Measurements from ENCODE around the gene ROBO1. TPM values are rescaled to one million over a fixed set of nuclear protein-coding genes. Genes with fewer than 3 reads are reported as not detected.

ROBO1 gene
- total RNA-seq, 8 experiments from 2014 or later, result 45.0 to 147 (median 67.8) TPM

DNA sequence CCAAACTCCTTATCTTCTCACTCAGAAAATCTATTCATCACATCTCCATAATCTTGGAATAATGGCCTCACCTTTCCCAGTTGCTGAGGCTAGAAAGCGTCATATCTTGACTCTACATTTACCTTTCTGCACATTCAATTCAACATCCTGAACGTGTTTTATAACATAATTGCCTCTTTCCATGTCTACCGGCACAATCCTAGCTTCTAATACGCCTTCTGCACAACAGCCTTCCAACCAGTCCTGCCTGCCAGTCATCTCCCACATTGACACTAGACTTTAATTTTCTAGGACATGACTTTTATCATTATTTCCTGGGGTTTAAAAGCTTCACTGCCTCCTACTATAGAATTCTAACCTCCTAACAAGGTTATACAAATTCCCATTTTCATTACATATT, 906.6 kb downstream of the ROBO1 start:
- Histone ChIP-seq H3K27ac (no peak overlapping the region), H3K4me3 (no peak overlapping the region), H3K4me1 (replicated peaks in 1 of 2) (peaks cover 0 to under 1% of the 10 kb centered on the region in 2 donors)
- in situ Hi-C loops (cut with MboI; ENCODE audit: low pct_unique_long_range_greater_than_20kb in 2 of 9, low sequenced_read_pairs in 9 of 9, unreplicated experiment in 9 of 9), result no loop called here
- 71 to 100% (median 96%) methylated on average over 1 to 4 of the region's 4 CpGs for WGBS, 10 experiments
- no peak for ATAC-seq (replicated peaks in 6 of 8)

- ATAC-seq (replicated peaks in 6 of 8), result no peak
- H3K27ac ChIP-seq, result no peak overlapping the region
- WGBS, 10 experiments, result 88 to 100% (median 100%) methylated on average over 1 to 4 of the region's 4 CpGs
- H3K4me1 ChIP-seq (replicated peaks in 1 of 2), result peaks cover 0 to 4% of the 10 kb centered on the region in 2 donors
- no peak overlapping the region for H3K4me3 ChIP-seq
- in situ Hi-C loops (cut with MboI; ENCODE audit: low pct_unique_long_range_greater_than_20kb in 2 of 9, low sequenced_read_pairs in 9 of 9, unreplicated experiment in 9 of 9), result no loop called here
Observed at GRCh38 chr3:78860567-78860966, 907.2 kb downstream of the ROBO1 start.

DNA sequence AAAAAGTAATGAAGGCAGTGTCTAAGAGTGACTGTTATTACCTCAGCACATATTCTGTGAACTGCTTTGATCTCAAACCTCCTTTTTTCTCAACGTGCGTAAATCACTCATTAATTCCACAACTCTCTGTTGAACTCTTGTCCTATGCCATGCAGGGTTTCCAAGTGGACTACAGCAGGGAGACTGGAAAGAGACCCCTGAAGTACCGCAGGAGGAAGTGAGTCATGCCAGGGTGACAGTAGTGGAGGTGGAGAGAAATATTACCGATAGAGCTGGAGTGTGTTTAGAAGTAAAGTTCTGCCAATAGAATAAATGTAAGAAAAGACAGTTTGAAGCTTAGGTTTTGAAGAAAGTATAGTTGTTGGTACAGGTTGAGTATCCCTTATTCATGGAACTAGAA, 908.9 kb downstream of the ROBO1 start:
- 80 to 100% (median 92%) methylated on average over 1 to 4 of the region's 4 CpGs; no CpG with 5 or more reads in 1 of the 10 experiments for WGBS, 10 experiments
- in situ Hi-C loops (cut with MboI; ENCODE audit: low pct_unique_long_range_greater_than_20kb in 2 of 9, low sequenced_read_pairs in 9 of 9, unreplicated experiment in 9 of 9), result no loop called here
- peaks cover 2 to 4% of the 10 kb centered on the region in 2 donors for H3K4me1 ChIP-seq (replicated peaks in 1 of 2)
- H3K4me3 ChIP-seq, result no peak overlapping the region
- no peak overlapping the region for H3K27ac ChIP-seq
- ATAC-seq (replicated peaks in 6 of 8), result peak in 1 of 8 experiments; percentile 62

- in situ Hi-C loops (cut with MboI; ENCODE audit: low pct_unique_long_range_greater_than_20kb in 2 of 9, low sequenced_read_pairs in 9 of 9, unreplicated experiment in 9 of 9), result no loop called here
- Histone ChIP-seq H3K27ac (no peak overlapping the region), H3K4me3 (no peak overlapping the region), H3K4me1 (replicated peaks in 1 of 2) (peaks cover 2 to 4% of the 10 kb centered on the region in 2 donors)
- ATAC-seq (replicated peaks in 6 of 8), result peak in 2 of 8 experiments; percentile 42 to 52
- WGBS, 10 experiments, result 0 to 100% (median 71%) methylated on average over 1 of the region's 1 CpG; no CpG with 5 or more reads in 5 of the 10 experiments
Observed at GRCh38 chr3:78858174-78858573, 909.6 kb downstream of the ROBO1 start.

GRCh38 chr3:78857494-78858111, 910.2 kb downstream of the ROBO1 start:
- peak in 2 of 8 experiments; percentile 80 to 83 for ATAC-seq (replicated peaks in 6 of 8)
- no peak overlapping the region for H3K4me3 ChIP-seq
- in situ Hi-C loops (cut with MboI; ENCODE audit: low pct_unique_long_range_greater_than_20kb in 2 of 9, low sequenced_read_pairs in 9 of 9, unreplicated experiment in 9 of 9), result no loop called here
- H3K4me1 ChIP-seq (replicated peaks in 1 of 2), result peaks cover 2 to 4% of the 10 kb centered on the region in 2 donors
- H3K27ac ChIP-seq, result no peak overlapping the region
- 40 to 98% (median 81%) methylated on average over 1 to 5 of the region's 6 CpGs; no CpG with 5 or more reads in 3 of the 10 experiments for WGBS, 10 experiments

DNA sequence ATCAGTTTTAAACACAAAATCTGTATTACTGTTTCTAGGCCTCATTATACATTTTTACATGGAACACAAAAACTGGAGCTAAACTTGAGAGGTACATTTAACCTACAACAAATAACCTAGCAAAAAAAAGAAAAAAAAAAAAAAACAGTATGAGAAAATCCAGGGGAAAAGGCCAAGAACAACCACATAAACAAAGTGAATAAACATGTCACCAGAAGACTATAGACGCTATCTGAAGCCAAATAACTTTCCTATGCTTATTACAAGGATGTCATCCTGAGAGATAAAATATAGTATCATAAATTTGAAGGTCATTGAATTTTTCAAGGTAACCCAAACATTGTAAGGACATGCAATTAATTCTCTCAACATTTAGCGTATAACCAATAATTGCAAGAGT, 911.6 kb downstream of the ROBO1 start:
- no peak for ATAC-seq (replicated peaks in 6 of 8)
- in situ Hi-C loops (cut with MboI; ENCODE audit: low pct_unique_long_range_greater_than_20kb in 2 of 9, low sequenced_read_pairs in 9 of 9, unreplicated experiment in 9 of 9), result no loop called here
- WGBS, 10 experiments, result 67 to 100% (median 91%) methylated on average over 1 to 2 of the region's 2 CpGs

DNA sequence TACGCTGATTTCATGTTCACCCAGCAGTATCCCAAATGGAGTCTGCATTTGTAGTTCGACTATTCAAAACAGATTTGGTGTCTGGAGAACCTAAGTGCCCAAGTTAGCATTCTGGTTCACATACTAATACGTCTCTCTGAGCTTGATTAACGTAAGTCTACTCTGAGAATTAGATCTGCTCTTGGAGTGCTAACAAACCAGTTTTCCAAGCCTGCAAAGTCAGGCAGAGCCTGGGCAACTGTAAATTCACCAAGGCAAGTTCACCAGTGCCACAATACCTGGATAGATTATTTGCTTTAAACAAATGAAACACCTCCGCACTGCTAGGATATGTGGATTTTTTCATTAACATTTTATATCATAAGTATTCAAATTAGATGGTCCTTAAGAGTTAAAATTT, 912.6 kb downstream of the ROBO1 start:
- H3K27ac ChIP-seq, result no peak overlapping the region
- WGBS, 10 experiments, result 77 to 100% (median 93%) methylated on average over 1 to 5 of the region's 5 CpGs; no CpG with 5 or more reads in 1 of the 10 experiments
- H3K4me1 ChIP-seq (replicated peaks in 1 of 2), result peaks cover 2 to 4% of the 10 kb centered on the region in 2 donors
- no peak for ATAC-seq (replicated peaks in 6 of 8)
- H3K4me3 ChIP-seq, result no peak overlapping the region
- in situ Hi-C loops (cut with MboI; ENCODE audit: low pct_unique_long_range_greater_than_20kb in 2 of 9, low sequenced_read_pairs in 9 of 9, unreplicated experiment in 9 of 9), result no loop called here

More for the DNA sequence above, 911.6 kb downstream of the ROBO1 start:
- H3K4me3 ChIP-seq, result no peak overlapping the region
- no peak overlapping the region for H3K27ac ChIP-seq
- H3K4me1 ChIP-seq (replicated peaks in 1 of 2), result peaks cover 2 to 4% of the 10 kb centered on the region in 2 donors

DNA sequence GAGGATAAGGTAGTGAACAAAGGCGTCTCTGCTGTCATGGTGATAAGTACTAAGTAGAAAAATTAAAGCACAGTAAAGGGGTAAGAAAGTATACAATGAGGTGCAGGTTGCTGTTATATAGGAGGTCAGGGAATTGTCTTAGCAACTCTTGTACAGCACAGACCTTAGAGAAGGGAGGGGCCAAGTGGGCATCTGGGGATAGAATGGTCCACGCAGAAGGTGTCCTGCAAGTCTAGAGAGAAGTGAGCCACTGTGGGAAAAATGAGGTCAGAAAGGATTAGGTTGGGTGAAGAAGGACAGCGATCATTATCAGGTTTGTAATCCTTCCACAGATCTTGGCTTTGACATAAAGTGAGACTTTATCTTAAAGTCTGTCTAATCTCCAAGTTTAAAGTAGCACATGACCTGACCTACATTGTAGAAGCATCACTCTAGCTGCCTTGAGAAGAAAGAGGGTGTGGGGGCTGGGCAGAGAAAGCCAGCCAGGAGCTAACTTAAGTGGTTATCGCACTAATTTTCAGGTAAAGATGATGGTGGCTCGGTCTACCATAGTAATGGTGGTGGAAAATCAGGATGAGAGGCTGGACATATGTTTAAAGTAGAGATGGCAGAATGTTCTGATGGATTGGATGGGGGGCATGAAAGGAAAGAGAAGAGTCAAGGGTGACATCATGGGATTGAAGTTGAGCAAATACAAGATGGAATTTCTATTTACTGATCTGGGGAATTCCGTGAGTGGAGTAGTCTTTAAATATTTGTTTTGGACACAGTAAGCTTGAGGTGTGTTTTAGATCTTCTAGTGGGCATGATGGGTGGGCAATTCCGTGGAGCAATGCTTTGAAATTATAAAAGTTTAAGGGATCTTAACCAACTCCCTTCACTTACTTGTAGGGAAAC, 919.2 kb downstream of the ROBO1 start:
- Histone ChIP-seq H3K4me1 (replicated peaks in 1 of 2) (peaks cover 0 to 27% of the 10 kb centered on the region in 2 donors), H3K27ac (no peak overlapping the region), H3K4me3 (no peak overlapping the region)
- ATAC-seq (replicated peaks in 6 of 8), result peak in 1 of 8 experiments; percentile 43
- in situ Hi-C loops (cut with MboI; ENCODE audit: low pct_unique_long_range_greater_than_20kb in 2 of 9, low sequenced_read_pairs in 9 of 9, unreplicated experiment in 9 of 9), result no loop called here
- WGBS, 10 experiments, result 66 to 100% (median 94%) methylated on average over 1 to 7 of the region's 7 CpGs

- Histone ChIP-seq H3K4me3 (no peak overlapping the region), H3K27ac (no peak overlapping the region), H3K4me1 (replicated peaks in 1 of 2) (peaks cover 0 to 28% of the 10 kb centered on the region in 2 donors)
- WGBS, 10 experiments, result 72 to 100% (median 94%) methylated on average over 1 to 3 of the region's 3 CpGs
- no peak for ATAC-seq (replicated peaks in 6 of 8)
- in situ Hi-C loops (cut with MboI; ENCODE audit: low pct_unique_long_range_greater_than_20kb in 2 of 9, low sequenced_read_pairs in 9 of 9, unreplicated experiment in 9 of 9), result no loop called here
Observed at GRCh38 chr3:78847603-78848002, 920.2 kb downstream of the ROBO1 start.

DNA sequence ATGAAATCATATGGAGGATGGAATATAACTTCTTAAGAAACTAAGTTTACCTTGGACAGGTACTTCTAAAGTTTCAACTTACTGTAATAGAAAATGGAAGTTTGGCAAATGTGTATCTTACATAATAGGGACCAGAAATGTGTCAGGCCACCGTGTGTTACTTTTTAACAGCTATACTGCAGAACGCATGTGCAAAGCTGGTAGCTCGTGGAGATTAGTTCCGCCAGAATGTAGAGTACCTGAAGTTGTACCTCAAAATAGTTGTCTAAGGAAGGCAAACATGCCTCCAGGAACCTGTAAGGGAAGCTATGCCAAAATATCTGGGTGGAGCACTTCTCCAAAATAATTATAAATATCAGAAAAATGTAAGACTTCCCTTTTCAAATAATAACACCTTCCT, 920.6 kb downstream of the ROBO1 start:
- no peak overlapping the region for H3K4me3 ChIP-seq
- 57 to 98% (median 86%) methylated on average over 1 to 4 of the region's 4 CpGs; no CpG with 5 or more reads in 1 of the 10 experiments for WGBS, 10 experiments
- peaks cover 0 to 28% of the 10 kb centered on the region in 2 donors for H3K4me1 ChIP-seq (replicated peaks in 1 of 2)
- no peak overlapping the region for H3K27ac ChIP-seq
- in situ Hi-C loops (cut with MboI; ENCODE audit: low pct_unique_long_range_greater_than_20kb in 2 of 9, low sequenced_read_pairs in 9 of 9, unreplicated experiment in 9 of 9), result no loop called here
- ATAC-seq (replicated peaks in 6 of 8), result no peak

- peaks cover 0 to 28% of the 10 kb centered on the region in 2 donors for H3K4me1 ChIP-seq (replicated peaks in 1 of 2)
- in situ Hi-C loops (cut with MboI; ENCODE audit: low pct_unique_long_range_greater_than_20kb in 2 of 9, low sequenced_read_pairs in 9 of 9, unreplicated experiment in 9 of 9), result no loop called here
- no peak overlapping the region for H3K27ac ChIP-seq
- WGBS, 10 experiments, result 40 to 68% (median 49%) methylated on average over 1 to 3 of the region's 3 CpGs; no CpG with 5 or more reads in 2 of the 10 experiments
- ATAC-seq (replicated peaks in 6 of 8), result peak in 4 of 8 experiments; percentile 27 to 70 (median 36)
- no peak overlapping the region for H3K4me3 ChIP-seq
Observed at GRCh38 chr3:78846718-78847117, 921.1 kb downstream of the ROBO1 start.

DNA sequence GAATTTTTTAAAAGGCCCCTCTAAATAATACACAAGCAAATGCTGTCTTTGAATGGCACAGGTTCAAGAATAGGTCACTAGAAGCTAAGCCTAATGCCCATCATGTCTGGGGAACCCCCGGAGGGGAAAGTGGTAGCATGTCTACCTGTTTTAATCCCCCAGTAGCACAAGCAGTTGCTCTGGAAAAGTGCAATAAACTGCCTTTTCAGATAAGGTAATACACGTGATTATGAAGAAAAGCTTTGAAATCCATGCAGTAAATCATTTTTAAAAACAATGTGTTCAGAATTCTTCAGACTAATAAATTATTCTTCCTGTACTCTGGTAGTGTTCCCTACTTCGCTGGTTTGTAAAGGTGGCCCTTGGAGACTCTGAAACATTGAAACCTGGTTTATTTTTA, 922.2 kb downstream of the ROBO1 start:
- Histone ChIP-seq H3K4me1 (replicated peaks in 1 of 2) (peaks cover 0 to 28% of the 10 kb centered on the region in 2 donors), H3K4me3 (no peak overlapping the region), H3K27ac (no peak overlapping the region)
- 50 to 97% (median 72%) methylated on average over 1 to 3 of the region's 3 CpGs for WGBS, 10 experiments
- ATAC-seq (replicated peaks in 6 of 8), result no peak
- in situ Hi-C loops (cut with MboI; ENCODE audit: low pct_unique_long_range_greater_than_20kb in 2 of 9, low sequenced_read_pairs in 9 of 9, unreplicated experiment in 9 of 9), result no loop called here

DNA sequence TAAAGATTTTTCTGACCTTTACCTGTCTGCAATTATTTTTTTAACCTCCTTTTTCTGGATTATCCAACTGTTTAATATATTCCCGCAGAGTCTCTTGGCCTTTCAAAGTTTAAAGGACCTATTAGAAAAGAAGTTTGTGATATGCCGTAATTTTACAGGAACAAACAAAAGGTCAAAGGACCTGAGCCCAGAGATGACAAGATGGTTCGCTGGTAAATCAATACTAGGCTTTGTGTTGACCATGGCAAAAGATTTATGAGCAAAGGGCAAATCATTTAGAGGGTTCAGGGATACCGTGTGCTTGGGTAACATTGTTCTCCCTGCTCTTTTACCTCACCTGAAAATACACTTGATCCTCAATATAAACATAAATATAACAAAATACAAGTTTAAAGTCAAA, 923.5 kb downstream of the ROBO1 start:
- Histone ChIP-seq H3K4me1 (replicated peaks in 1 of 2) (peaks cover 0 to 28% of the 10 kb centered on the region in 2 donors), H3K4me3 (no peak overlapping the region), H3K27ac (no peak overlapping the region)
- ATAC-seq (replicated peaks in 6 of 8), result no peak
- 30 to 100% (median 50%) methylated on average over 2 to 4 of the region's 4 CpGs; no CpG with 5 or more reads in 1 of the 10 experiments for WGBS, 10 experiments
- in situ Hi-C loops (cut with MboI; ENCODE audit: low pct_unique_long_range_greater_than_20kb in 2 of 9, low sequenced_read_pairs in 9 of 9, unreplicated experiment in 9 of 9), result no loop called here
